Parathyroid adenoma (tissue), 2 donors: ENCODE measurements around the gene ZNF681.
"Not testable (repeated sequence)": the region's sequence is repeated elsewhere in the genome, so short reads cannot be mapped to it uniquely, and the experiment has no call there.

ENCODE experiments used
- H2AFZ ChIP-seq: fragments of 300-600 bp; sonication (generic); one replicate; pipeline ENCODE4 v1.7.0; 2017; ENCODE audit warnings: antibody characterized with exemption, mild to moderate bottlenecking
- H3K27ac ChIP-seq: fragments of 300-600 bp; sonication (generic); one replicate; pipeline ENCODE4 v1.7.0; 2017
- H3K27me3 ChIP-seq: fragments of 300-600 bp; sonication (generic); one replicate; pipeline ENCODE4 v1.7.0; 2017; ENCODE audit warnings: low read length; ENCODE audit not compliant: control insufficient read depth, insufficient read depth
- H3K36me3 ChIP-seq: fragments of 300-600 bp; sonication (generic); one replicate; pipeline ENCODE4 v1.7.0; 2017; ENCODE audit warnings: low read length; ENCODE audit not compliant: control insufficient read depth, insufficient read depth
- H3K4me1 ChIP-seq: fragments of 300-600 bp; sonication (generic); one replicate; pipeline ENCODE4 v1.7.0; 2017; ENCODE audit warnings: control low read depth
- H3K4me2 ChIP-seq: fragments of 300-600 bp; sonication (generic); one replicate; pipeline ENCODE4 v1.7.0; 2017; ENCODE audit warnings: low read length
- H3K4me3 ChIP-seq: fragments of 300-600 bp; sonication (generic); one replicate; pipeline ENCODE4 v1.7.0; 2017; ENCODE audit warnings: low read depth, low read length
- H3K79me2 ChIP-seq: fragments of 300-600 bp; sonication (generic); one replicate; pipeline ENCODE4 v1.7.0; 2017; ENCODE audit warnings: control low read depth
- H3K9ac ChIP-seq: fragments of 300-600 bp; sonication (generic); one replicate; pipeline ENCODE4 v1.7.0; 2017; ENCODE audit warnings: mild to moderate bottlenecking
- H3K9me3 ChIP-seq: fragments of 300-600 bp; sonication (generic); one replicate; pipeline ENCODE4 v1.7.0; 2017; ENCODE audit warnings: low read length; ENCODE audit not compliant: control insufficient read depth
- CTCF ChIP-seq: fragments of 300-600 bp; sonication (generic); IDR thresholded peaks from one replicate; pipeline ENCODE4 v1.7.0; 2017; ENCODE audit warnings: antibody characterized with exemption, mild to moderate bottlenecking
- donor health status: primary hyperparathyroidism.

The ZNF681 gene

GRCh38 chr19:23699521-23699860 lies 59.2 kb downstream of the ZNF681 start:
- Histone ChIP-seq H3K36me3 (no peaks in the 10 kb centered on the region), H3K27ac (no peak overlapping the region)

GRCh38 chr19:23698711-23699520 lies 59.8 kb downstream of the ZNF681 start:
- Histone ChIP-seq H3K36me3 (no peaks in the 10 kb centered on the region), H3K9ac (no peak overlapping the region), H3K4me3 (no peak overlapping the region), H3K27me3 (no peaks in the 10 kb centered on the region), H3K27ac (no peak overlapping the region), H3K9me3 (no peaks in the 10 kb centered on the region), H3K4me2 (no peak overlapping the region), H2AFZ (no peak overlapping the region), H3K79me2 (no peaks in the 10 kb centered on the region), H3K4me1 (no peaks in the 10 kb centered on the region)
- no peak for TF ChIP-seq CTCF

More at GRCh38 chr19:23699521-23699860, 59.2 kb downstream of the ZNF681 start:
- no peaks in the 10 kb centered on the region for H3K79me2 ChIP-seq
- H3K4me1 ChIP-seq, result no peaks in the 10 kb centered on the region
- H3K4me2 ChIP-seq, result no peak overlapping the region
- H2AFZ ChIP-seq, result no peak overlapping the region
- H3K4me3 ChIP-seq, result no peak overlapping the region
- H3K27me3 ChIP-seq, result no peaks in the 10 kb centered on the region
- TF ChIP-seq CTCF, result no peak
- H3K9ac ChIP-seq, result no peak overlapping the region
- no peaks in the 10 kb centered on the region for H3K9me3 ChIP-seq

- not testable (repeated sequence) for H2AFZ ChIP-seq, H3K9ac ChIP-seq, H3K79me2 ChIP-seq, H3K36me3 ChIP-seq, H3K9me3 ChIP-seq, H3K4me1 ChIP-seq, H3K4me2 ChIP-seq, H3K27me3 ChIP-seq, H3K27ac ChIP-seq, H3K4me3 ChIP-seq
Measured at GRCh38 chr19:23692937-23693336, 65.8 kb downstream of the ZNF681 start.
